Left hindlimb (tissue), 1 donor: ENCODE data around the gene DNAJC3.
A peak's percentile ranks its signal among the peaks of the same experiment; 100 is the strongest.
"Not testable (repeated sequence)": the region's sequence is repeated elsewhere in the genome, so short reads cannot be mapped to it uniquely, and the experiment has no call there.

Source experiments
- DNase-seq: peaks from one replicate; pipeline ENCODE4 v3.0.0-alpha.2; 2018

The DNAJC3 gene

GRCh38 chr13:95784161-95784899 lies 107.4 kb downstream of the DNAJC3 start:
- DNase-seq, result no peak

GRCh38 chr13:95784900-95785290 lies 108.0 kb downstream of the DNAJC3 start:
- DNase-seq, result no peak

- DNase-seq, result no peak
Observed at GRCh38 chr13:95787356-95788099, 110.6 kb downstream of the DNAJC3 start.

- DNase-seq, result no peak
Observed at GRCh38 chr13:95788100-95788463, 111.1 kb downstream of the DNAJC3 start.

- DNase-seq, result not testable (repeated sequence)
Observed at GRCh38 chr13:95789315-95789714, 112.4 kb downstream of the DNAJC3 start.

- DNase-seq, result no peak
Observed at GRCh38 chr13:95791084-95791722, 114.3 kb downstream of the DNAJC3 start.

GRCh38 chr13:95793018-95793555 lies 116.1 kb downstream of the DNAJC3 start:
- no peak for DNase-seq

- DNase-seq, result no peak
Observed at GRCh38 chr13:95793781-95794180, 116.8 kb downstream of the DNAJC3 start.

- no peak for DNase-seq
Observed at GRCh38 chr13:95797016-95797415, 120.1 kb downstream of the DNAJC3 start.

GRCh38 chr13:95800436-95800835 lies 123.5 kb downstream of the DNAJC3 start:
- DNase-seq, result no peak

GRCh38 chr13:95801825-95802224 lies 124.9 kb downstream of the DNAJC3 start:
- DNase-seq, result no peak

- no peak for DNase-seq
Observed at GRCh38 chr13:95805921-95806320, 129.0 kb downstream of the DNAJC3 start.

GRCh38 chr13:95809429-95809828 lies 132.5 kb downstream of the DNAJC3 start:
- no peak for DNase-seq

- DNase-seq, result no peak
Observed at GRCh38 chr13:95813139-95813538, 136.2 kb downstream of the DNAJC3 start.

GRCh38 chr13:95814495-95814894 lies 137.6 kb downstream of the DNAJC3 start:
- DNase-seq, result no peak

GRCh38 chr13:95822303-95822702 lies 145.4 kb downstream of the DNAJC3 start:
- no peak for DNase-seq

- DNase-seq, result no peak
Observed at GRCh38 chr13:95833126-95833525, 156.2 kb downstream of the DNAJC3 start.

GRCh38 chr13:95833719-95834118 lies 156.8 kb downstream of the DNAJC3 start:
- no peak for DNase-seq

- peak; percentile 77 for DNase-seq
Observed at GRCh38 chr13:95834134-95834765, 157.3 kb downstream of the DNAJC3 start.

- DNase-seq, result no peak
Observed at GRCh38 chr13:95841894-95842293, 165.0 kb downstream of the DNAJC3 start.

GRCh38 chr13:95842898-95843297 lies 166.0 kb downstream of the DNAJC3 start:
- DNase-seq, result no peak
